OCI-LY7 (cell line): ENCODE measurements around the gene PXDC1.

Experiments used
- EZH2phosphoT487 ChIP-seq: fragments of 200-600 bp; sonication (generic); IDR thresholded peaks from 2 replicates; pipeline ENCODE4 v1.6.1; 2018; ENCODE audit warnings: low read depth, borderline replicate concordance, mild to moderate bottlenecking, mixed run types, antibody characterized with exemption, low read length, moderate library complexity, mixed read lengths
- TF ChIP-seq, protein P1 (sequence below): fragments of 200-600 bp; sonication (generic); conservative IDR thresholded peaks from 2 replicates; pipeline ENCODE4 v1.5.1; 2014; ENCODE audit warnings: mild to moderate bottlenecking, antibody characterized with exemption, low read length, moderate library complexity, mixed read lengths

DNA sequence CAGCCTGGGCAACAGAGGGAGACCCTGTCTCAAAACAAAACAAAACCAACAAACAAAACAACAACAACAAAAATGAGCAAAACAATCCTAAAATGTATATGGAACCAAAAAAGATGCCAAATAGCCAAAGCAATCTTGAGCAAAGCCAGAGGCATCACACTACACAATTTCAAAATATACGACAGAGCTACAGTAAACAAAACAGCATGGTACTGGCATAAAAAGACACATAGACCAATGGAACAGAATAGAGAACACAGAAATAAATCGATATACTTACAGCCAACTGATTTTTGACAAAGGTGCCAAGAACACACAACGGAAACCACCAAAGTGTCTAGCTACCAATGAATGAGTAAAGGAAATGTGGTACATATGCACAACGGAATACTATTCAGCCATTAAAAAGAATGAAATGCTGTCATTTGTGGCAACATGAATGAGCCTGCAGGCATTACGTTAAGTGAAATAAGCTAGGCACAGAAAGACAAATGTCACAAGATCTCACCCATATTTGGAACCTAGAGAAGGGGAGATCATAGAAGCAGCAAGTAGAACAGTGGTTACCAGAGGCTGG is 16.4 kb downstream of the PXDC1 start:
- TF ChIP-seq, protein P1, sequence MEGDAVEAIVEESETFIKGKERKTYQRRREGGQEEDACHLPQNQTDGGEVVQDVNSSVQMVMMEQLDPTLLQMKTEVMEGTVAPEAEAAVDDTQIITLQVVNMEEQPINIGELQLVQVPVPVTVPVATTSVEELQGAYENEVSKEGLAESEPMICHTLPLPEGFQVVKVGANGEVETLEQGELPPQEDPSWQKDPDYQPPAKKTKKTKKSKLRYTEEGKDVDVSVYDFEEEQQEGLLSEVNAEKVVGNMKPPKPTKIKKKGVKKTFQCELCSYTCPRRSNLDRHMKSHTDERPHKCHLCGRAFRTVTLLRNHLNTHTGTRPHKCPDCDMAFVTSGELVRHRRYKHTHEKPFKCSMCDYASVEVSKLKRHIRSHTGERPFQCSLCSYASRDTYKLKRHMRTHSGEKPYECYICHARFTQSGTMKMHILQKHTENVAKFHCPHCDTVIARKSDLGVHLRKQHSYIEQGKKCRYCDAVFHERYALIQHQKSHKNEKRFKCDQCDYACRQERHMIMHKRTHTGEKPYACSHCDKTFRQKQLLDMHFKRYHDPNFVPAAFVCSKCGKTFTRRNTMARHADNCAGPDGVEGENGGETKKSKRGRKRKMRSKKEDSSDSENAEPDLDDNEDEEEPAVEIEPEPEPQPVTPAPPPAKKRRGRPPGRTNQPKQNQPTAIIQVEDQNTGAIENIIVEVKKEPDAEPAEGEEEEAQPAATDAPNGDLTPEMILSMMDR: no peak
- TF ChIP-seq EZH2phosphoT487: no peak
